Fibroblast of mammary gland (primary cell): Measurements from ENCODE around the gene SH3BP4.

Source experiments
- DNase-seq: peaks from one replicate; pipeline ENCODE4 v3.0.0-alpha.2; 2010; ENCODE audit warnings: low read depth
- H3K4me3 ChIP-seq: 2 replicates; pipeline ENCODE4 v1.5.1; 2011; ENCODE audit warnings: low read depth, mild to moderate bottlenecking, low read length, moderate library complexity; ENCODE audit not compliant: control insufficient read depth
- TF ChIP-seq, protein P1 (sequence below): conservative IDR thresholded peaks from 2 replicates; pipeline ENCODE4 v1.5.1; 2011; ENCODE audit warnings: low read depth, low read length, inconsistent platforms; ENCODE audit not compliant: control insufficient read depth, insufficient read depth

The SH3BP4 gene

DNA sequence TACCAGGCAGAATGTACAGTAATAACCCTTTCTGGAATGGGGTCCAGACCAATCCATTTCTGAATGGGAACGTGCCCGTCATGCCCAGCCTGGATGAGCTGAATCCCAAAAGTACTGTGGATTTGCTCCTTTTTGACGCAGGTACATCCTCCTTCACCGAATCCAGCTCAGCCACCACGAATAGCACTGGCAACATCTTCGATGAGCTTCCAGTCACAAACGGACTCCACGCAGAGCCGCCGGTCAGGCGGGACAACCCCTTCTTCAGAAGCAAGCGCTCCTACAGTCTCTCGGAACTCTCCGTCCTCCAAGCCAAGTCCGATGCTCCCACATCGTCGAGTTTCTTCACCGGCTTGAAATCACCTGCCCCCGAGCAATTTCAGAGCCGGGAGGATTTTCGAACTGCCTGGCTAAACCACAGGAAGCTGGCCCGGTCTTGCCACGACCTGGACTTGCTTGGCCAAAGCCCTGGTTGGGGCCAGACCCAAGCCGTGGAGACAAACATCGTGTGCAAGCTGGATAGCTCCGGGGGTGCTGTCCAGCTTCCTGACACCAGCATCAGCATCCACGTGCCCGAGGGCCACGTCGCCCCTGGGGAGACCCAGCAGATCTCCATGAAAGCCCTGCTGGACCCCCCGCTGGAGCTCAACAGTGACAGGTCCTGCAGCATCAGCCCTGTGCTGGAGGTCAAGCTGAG is 89.6 kb downstream of the SH3BP4 start:
- no peak for DNase-seq
- H3K4me3 ChIP-seq: no peak overlapping the region
- TF ChIP-seq, protein P1, sequence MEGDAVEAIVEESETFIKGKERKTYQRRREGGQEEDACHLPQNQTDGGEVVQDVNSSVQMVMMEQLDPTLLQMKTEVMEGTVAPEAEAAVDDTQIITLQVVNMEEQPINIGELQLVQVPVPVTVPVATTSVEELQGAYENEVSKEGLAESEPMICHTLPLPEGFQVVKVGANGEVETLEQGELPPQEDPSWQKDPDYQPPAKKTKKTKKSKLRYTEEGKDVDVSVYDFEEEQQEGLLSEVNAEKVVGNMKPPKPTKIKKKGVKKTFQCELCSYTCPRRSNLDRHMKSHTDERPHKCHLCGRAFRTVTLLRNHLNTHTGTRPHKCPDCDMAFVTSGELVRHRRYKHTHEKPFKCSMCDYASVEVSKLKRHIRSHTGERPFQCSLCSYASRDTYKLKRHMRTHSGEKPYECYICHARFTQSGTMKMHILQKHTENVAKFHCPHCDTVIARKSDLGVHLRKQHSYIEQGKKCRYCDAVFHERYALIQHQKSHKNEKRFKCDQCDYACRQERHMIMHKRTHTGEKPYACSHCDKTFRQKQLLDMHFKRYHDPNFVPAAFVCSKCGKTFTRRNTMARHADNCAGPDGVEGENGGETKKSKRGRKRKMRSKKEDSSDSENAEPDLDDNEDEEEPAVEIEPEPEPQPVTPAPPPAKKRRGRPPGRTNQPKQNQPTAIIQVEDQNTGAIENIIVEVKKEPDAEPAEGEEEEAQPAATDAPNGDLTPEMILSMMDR: no peak

DNA sequence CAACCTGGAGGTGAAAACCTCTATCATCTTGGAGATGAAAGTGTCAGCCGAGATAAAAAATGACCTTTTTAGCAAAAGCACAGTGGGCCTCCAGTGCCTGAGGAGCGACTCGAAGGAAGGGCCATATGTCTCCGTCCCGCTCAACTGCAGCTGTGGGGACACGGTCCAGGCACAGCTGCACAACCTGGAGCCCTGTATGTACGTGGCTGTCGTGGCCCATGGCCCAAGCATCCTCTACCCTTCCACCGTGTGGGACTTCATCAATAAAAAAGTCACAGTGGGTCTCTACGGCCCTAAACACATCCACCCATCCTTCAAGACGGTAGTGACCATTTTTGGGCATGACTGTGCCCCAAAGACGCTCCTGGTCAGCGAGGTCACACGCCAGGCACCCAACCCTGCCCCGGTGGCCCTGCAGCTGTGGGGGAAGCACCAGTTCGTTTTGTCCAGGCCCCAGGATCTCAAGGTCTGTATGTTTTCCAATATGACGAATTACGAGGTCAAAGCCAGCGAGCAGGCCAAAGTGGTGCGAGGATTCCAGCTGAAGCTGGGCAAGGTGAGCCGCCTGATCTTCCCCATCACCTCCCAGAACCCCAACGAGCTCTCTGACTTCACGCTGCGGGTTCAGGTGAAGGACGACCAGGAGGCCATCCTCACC is 90.2 kb downstream of the SH3BP4 start:
- TF ChIP-seq, protein P1: no peak
- H3K4me3 ChIP-seq: no peak overlapping the region
- no peak for DNase-seq

DNA sequence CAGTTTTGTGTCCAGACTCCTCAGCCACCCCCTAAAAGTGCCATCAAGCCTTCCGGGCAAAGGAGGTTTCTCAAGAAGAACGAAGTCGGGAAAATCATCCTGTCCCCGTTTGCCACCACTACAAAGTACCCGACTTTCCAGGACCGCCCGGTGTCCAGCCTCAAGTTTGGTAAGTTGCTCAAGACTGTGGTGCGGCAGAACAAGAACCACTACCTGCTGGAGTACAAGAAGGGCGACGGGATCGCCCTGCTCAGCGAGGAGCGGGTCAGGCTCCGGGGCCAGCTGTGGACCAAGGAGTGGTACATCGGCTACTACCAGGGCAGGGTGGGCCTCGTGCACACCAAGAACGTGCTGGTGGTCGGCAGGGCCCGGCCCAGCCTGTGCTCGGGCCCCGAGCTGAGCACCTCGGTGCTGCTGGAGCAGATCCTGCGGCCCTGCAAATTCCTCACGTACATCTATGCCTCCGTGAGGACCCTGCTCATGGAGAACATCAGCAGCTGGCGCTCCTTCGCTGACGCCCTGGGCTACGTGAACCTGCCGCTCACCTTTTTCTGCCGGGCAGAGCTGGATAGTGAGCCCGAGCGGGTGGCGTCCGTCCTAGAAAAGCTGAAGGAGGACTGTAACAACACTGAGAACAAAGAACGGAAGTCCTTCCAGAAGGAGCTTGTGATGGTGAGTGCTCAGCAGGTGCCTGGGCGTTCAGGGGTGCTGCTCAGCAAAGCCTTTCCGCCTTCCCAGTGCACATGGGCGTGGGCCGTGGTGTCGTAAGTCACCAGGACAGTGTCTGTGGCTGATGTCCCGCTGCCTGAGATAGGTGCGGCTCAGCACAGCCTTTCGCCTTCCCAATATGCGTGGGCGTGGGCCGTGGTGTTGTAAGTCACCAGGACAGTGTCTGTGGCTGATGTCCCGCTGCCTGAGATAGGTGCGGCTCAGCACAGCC is 91.0 kb downstream of the SH3BP4 start:
- DNase-seq: no peak
- TF ChIP-seq, protein P1: no peak
- no peak overlapping the region for H3K4me3 ChIP-seq

DNA sequence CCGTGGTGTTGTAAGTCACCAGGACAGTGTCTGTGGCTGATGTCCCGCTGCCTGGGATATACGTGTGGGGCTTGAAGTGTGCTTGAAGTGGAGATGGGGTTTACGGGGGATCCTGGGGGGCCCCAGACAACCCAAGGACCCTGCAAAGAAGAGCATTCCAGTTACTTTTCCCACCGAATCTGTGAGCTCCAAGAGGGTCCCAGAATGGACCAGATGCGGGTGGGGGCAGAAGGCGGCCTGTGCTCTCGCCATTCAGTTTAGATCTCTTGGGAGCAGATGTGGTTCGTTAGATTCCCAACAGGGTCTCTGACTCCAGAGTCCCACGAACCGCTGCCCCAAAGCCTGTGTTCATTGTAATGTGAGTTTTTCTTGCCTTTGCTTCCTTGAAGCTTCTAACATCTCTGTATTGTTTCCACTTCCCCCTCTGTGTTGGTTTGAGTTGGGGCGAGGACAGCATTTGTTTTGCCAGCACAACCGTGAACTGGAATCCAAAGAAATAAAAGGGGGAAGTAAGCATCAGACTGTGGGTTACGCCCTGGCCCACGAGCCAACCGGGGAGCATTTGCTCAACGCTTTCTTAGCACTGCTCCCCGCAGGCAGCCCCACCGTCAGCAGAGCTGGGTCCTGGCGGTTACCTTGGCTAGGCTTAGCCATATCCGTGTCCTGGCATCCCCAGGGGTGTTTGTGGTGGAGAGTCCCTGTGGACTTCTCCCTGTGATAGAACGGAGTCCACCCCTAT is 92.1 kb downstream of the SH3BP4 start:
- DNase-seq: no peak
- TF ChIP-seq, protein P1: no peak
- no peak overlapping the region for H3K4me3 ChIP-seq

DNA sequence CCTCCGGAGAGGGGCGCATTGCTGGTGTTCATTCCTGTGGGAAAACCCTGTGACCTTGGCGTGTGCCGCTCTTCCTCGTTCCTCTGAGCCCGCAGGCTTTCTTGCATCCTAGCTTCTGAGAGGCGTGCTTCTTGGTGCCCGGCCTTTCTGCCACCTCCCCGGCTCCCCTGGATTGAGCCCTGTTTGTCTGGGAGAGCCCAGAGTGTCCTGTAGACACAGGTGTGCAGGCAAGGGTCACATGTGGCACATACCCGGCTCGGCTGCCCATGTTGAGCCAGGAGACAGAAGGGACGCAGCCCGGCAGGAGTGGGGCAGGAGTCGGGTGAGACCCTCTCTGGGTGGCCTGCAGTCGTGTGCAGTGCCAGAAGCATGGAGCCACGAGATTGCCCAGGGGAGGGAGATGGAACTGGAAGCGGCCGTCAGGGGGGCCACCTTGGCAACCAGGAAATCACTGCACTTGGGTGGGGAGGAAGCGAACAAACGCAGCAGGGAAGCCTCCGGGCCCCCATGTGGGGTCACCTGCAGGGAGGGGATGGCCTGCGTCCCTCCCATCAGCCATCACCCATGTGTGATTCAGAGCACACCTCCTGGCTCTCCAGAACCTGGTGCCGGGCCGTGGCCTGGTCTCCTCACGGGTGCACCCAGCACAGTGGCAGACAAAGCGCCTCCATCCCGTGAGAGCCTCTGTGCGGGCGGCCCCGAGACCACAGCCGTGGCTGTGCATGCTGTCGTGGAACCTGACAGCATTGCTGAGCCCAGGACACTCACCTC is 92.9 kb downstream of the SH3BP4 start:
- no peak for DNase-seq
- H3K4me3 ChIP-seq: no peak overlapping the region
- TF ChIP-seq, protein P1: no peak
